Measurements from ENCODE around the gene CUX1.

Gene CUX1

DNA sequence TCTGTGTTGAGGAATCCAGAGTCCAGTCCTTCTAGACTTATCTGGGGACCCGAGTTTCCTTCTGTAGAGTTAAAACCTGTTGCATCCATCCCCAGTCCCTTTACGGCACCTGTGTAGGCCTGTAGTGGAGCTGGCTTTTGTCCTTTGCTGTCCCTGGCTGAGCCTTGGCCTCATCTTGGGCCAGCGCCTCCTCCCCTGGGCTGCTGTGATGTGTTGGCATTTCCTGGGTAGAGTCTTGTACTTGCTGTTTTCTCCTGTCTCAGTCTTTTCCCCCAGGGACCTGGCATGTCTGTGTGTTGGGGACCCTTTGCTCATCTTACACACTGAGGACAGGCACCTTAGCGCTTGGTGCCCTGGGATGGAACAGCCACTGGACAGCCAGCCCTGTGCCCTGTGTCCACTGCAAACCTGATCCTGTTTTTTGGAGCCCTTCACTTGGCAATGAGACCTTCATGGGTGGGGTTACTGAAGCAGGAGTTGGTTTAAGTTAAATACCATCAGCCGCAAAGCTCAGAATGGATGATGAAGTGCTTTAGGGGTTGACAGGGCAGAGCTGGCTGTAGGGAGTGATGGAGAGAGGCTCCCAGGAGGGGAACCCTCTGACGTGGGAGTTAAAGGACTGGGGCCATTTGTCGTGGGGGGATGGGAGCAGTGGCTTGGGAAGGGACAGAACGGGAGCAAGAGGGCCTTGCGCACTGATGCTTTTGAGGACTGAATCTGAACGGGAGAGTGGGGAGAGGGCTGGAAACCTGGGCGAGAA lies 50.9 kb downstream of the CUX1 start:
- FAIRE-seq: no peak
- no peak for DNase-seq (ENCODE audit: insufficient read length)

DNA sequence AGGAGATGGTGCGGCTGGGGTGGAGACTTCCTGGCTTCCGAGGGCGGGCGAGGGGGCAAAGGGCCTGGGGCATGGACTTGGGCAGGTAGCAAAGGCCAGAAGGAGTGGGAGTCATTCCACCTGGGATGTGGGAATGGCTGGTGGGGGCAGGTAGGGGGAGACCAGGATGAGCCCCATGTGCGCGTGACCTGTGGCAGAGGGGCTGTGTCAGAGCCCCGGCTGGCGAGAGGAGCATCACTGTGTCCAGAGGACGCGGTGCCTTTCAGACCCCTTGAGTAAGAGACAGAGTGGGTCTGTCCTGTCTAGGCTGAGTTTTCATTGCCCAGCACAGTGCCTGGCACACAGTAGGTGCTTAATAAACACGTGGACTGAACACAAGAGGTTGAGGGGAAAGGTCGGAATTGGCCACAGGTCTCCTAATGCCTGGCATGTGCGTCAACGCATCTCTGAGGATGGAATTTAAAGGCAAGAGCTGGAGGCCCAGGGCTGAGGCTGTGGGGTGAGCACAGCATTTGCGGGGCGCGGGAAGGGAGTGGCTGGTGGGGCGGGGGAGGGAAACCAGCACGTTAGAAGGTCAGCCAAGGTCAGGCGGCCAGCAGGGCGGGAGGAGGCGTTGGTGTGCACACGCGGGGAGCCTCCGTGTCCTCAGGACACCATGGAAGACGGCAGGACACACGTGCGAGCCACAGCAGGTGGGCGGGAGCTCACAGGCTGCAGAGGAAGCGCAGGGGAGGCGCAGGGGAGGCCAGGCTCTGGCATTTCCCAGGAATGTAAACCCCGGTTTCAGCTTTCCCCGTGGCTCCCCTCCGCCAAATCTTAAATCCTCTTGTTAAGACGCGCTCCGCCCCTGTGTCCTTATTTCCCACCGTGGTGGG lies 51.8 kb downstream of the CUX1 start:
- TF ChIP-seq TAF1 (IDR thresholded peaks at IDR 0.05; ENCODE audit: borderline replicate concordance, low read depth, low read length) (no peak), POLR2A (IDR thresholded peaks at IDR 0.05; ENCODE audit: low read depth, low read length) (no peak), POLR2AphosphoS5 (IDR thresholded peaks at IDR 0.05; ENCODE audit: low read depth, low read length) (no peak)

More for the DNA sequence above, 50.9 kb downstream of the CUX1 start:
- TF ChIP-seq POLR2AphosphoS5 (IDR thresholded peaks at IDR 0.05; ENCODE audit: low read depth, low read length) (no peak), TAF1 (IDR thresholded peaks at IDR 0.05; ENCODE audit: borderline replicate concordance, low read depth, low read length) (no peak), POLR2A (IDR thresholded peaks at IDR 0.05; ENCODE audit: low read depth, low read length) (no peak)

DNA sequence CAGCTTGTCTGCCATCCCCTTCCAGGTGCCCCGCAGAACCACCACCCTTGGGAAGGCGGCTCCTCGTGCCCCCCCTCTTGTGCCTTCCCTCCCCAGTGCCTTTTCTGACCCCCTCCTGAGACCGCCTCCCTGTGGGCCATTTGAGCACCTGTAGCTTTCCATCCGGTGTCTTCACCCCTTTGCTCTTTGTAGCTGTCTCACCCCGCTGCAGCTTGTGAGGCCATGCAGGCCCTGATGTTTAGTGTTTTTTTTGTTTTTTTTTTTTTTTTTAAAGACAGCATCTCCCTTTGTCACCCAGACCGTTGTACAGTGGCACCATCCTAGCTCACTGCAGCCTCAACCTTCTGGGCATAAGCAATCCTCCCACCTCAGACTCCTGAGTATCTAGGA lies 52.5 kb downstream of the CUX1 start:
- FAIRE-seq: no peak
- TF ChIP-seq TAF1 (IDR thresholded peaks at IDR 0.05; ENCODE audit: borderline replicate concordance, low read depth, low read length) (no peak), POLR2AphosphoS5 (IDR thresholded peaks at IDR 0.05; ENCODE audit: low read depth, low read length) (no peak), POLR2A (IDR thresholded peaks at IDR 0.05; ENCODE audit: low read depth, low read length) (no peak)
- DNase-seq (ENCODE audit: insufficient read length): no peak

More for the DNA sequence above, 51.8 kb downstream of the CUX1 start:
- DNase-seq (ENCODE audit: insufficient read length) (no peak), FAIRE-seq (no peak)

DNA sequence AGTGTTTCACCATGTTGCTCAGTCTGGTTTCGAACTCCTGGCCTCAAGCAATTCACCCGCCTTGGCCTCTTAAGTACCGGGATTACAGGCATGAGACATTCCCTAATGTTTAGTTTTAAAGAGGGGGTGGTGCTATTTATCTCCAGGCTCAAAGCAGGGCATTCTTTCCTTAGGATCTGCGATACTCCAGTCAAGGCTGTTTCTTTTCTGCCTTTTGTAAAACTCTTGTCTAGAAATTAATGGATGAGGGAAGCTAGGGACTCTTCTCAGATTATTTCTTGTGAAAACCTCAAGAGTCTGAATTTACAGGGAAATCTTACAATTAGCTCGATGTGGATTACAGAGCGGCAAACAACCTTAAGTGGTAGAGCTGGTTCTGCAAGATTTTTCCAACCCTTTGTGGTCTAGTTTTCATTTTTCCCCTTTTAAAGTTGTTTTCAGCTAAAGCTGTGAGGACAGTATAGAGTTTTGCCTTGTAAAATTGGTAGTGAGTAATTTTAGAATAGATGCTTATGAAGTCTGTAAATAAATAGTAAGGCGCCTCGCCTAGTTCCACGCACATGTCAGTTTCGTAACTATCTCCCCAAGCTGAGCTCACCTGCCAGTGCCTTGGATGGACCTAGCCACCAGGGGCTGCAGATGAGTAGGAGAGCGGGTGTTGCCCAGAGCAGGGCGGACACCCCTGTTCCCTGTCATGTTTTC lies 53.1 kb downstream of the CUX1 start:
- no peak for TF ChIP-seq POLR2A (IDR thresholded peaks at IDR 0.05; ENCODE audit: low read depth, low read length)
- TF ChIP-seq POLR2AphosphoS5 (IDR thresholded peaks at IDR 0.05; ENCODE audit: low read depth, low read length): no peak
- no peak for TF ChIP-seq TAF1 (IDR thresholded peaks at IDR 0.05; ENCODE audit: borderline replicate concordance, low read depth, low read length)
- FAIRE-seq: no peak
- DNase-seq (ENCODE audit: insufficient read length): no peak

DNA sequence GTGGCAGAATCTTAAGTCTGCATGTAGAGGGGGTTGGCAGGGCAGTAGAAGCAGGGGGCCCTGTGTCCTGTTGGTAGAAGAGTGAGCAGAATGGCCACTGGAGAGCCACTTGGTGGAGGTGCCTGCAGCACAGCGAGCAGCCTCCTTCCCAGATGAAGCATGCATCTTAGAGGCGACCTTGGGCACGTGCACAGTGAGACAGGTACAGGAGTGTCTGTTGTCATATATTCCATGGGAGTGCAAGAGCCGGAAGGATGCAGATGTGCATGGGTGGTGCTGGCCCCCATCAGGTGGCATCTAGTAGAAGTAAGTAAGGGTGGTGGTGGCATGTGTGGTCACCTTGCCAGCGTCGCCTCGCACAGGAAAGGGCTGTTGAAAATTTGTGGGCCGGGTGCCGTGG lies 53.9 kb downstream of the CUX1 start:
- TF ChIP-seq POLR2AphosphoS5 (IDR thresholded peaks at IDR 0.05; ENCODE audit: low read depth, low read length) (no peak), TAF1 (IDR thresholded peaks at IDR 0.05; ENCODE audit: borderline replicate concordance, low read depth, low read length) (no peak), POLR2A (IDR thresholded peaks at IDR 0.05; ENCODE audit: low read depth, low read length) (no peak)
- FAIRE-seq (no peak), DNase-seq (ENCODE audit: insufficient read length) (no peak)

DNA sequence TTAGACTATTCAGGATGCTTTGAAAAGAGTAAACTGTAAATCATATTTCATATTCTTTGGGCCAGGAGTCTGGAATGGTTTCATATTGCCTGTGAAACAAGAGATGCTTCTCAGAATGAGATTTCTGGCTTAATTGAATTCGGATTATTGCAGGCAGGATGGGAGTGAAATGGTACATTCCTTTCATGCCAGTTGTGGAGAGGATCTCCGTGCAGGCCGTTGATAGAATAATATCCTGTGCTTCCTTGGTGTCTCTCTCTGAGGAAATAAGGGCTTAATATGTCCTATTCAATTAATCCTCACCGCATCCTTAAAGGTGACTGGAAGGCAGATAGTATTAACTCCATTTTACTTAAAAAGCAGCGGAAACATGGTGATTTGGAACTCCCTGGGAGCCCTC lies 56.6 kb downstream of the CUX1 start:
- TF ChIP-seq TAF1 (IDR thresholded peaks at IDR 0.05; ENCODE audit: borderline replicate concordance, low read depth, low read length) (no peak), POLR2AphosphoS5 (IDR thresholded peaks at IDR 0.05; ENCODE audit: low read depth, low read length) (no peak)
- FAIRE-seq (no peak), DNase-seq (ENCODE audit: insufficient read length) (no peak)

DNA sequence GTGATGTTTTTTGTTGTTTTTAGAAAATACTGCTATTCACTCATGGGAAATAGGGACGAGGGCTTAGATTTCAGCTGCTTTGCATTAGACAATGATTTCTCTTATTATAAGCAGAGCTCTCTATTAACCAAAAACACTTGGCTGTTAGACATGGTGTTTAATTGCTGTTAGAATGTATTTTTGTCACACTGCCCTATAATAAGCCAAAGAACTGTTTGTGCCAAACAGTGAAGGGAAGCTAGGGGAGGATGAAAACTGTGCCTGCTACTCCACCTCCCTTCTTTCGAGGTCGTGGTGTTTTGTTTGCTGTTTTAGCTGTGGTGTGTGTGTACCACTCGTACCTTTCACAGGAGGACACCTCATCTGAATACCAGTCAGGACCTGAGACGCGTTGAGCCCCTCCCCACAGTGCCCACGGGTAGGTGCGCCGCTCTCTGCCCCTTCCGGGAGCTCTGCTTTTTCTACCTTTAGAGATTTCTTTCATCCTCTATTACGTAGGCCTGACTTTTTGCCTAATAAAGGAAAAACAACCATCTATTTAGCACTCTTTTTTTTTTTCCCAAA lies 57.9 kb downstream of the CUX1 start:
- FAIRE-seq (no peak), DNase-seq (ENCODE audit: insufficient read length) (no peak)
- no peak for TF ChIP-seq POLR2A (IDR thresholded peaks at IDR 0.05; ENCODE audit: low read depth, low read length)
- no peak for TF ChIP-seq POLR2AphosphoS5 (IDR thresholded peaks at IDR 0.05; ENCODE audit: low read depth, low read length)
- no peak for TF ChIP-seq TAF1 (IDR thresholded peaks at IDR 0.05; ENCODE audit: borderline replicate concordance, low read depth, low read length)

DNA sequence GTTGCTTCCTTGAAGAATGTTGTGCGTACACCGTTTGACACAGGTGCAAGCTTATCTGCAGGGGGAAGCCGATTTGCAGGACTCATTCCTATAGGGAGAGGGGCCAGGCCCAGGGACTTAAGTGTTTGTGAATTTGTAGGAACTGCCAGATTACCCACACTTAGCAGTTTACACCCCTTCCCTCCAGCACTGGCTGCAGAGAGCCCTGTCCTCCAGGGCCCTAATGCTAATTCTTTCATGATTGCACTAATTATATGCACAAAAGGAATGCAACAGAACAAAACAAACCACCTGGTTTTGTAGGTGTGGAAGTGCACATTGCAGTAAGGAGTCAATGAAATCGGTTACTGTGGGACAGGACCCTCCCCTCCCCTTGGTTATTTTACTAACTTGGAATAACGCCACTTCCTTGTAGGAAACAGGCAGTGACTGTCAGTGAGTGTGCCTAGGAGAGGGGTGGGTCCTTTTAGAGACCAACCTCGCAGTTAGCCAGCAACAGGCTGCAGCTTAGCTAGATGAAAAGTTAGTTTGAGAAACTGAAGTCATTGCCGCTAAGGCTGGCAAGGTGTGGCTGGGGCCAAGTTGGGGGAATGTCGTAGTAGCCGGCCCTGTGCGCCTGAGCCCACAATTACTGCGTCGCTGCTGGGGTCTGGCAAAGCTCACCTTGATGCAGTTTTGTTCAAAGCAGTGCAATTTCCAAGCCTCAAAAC lies 60.6 kb downstream of the CUX1 start:
- TF ChIP-seq POLR2A (IDR thresholded peaks at IDR 0.05; ENCODE audit: low read depth, low read length) (no peak), TAF1 (IDR thresholded peaks at IDR 0.05; ENCODE audit: borderline replicate concordance, low read depth, low read length) (no peak)
- no peak for DNase-seq (ENCODE audit: insufficient read length)
- no peak for FAIRE-seq

DNA sequence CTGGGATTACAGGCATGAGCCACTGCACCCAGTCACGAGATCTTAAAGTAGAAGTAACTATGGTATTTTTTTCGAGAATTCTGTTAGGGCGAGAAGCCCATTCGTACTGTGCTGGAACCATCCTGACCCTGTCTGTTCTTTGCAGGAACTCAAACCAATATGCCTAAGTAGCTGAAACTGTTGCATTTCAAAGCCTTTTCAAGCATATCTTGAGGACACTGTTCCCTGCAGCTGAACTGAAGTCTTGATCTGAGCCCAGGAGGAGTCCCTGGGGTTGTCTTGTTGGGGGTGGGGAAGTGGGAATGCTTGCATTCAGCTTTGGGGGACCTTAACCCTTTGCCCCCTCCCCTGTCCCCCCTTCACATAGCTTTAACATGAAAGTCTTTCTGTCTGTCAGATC lies 61.5 kb downstream of the CUX1 start:
- DNase-seq (ENCODE audit: insufficient read length) (no peak), FAIRE-seq (no peak)
- no peak for TF ChIP-seq POLR2A (IDR thresholded peaks at IDR 0.05; ENCODE audit: low read depth, low read length)
- TF ChIP-seq TAF1 (IDR thresholded peaks at IDR 0.05; ENCODE audit: borderline replicate concordance, low read depth, low read length): no peak
- TF ChIP-seq POLR2AphosphoS5 (IDR thresholded peaks at IDR 0.05; ENCODE audit: low read depth, low read length): no peak

DNA sequence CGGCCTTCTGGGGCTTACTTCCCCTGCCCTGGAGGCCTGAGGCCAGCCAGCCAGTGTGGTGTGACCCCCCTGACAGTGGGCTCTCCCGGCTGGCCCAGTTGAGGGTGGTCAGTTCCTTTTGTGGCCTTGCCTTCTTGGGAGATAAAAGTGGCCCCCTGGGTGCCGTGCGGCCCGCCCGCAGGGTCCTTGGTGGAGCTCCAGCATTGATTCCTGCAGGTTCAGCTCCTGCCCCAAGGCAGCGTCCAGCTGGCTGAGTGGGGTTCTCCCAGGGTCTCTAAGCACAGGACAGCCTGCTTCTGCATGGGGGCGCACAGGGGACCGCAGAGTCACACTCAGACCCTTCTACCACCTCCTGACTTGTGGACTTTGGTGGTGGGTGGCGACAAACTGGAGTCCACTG lies 62.1 kb downstream of the CUX1 start:
- DNase-seq (ENCODE audit: insufficient read length) (no peak), FAIRE-seq (no peak)
- TF ChIP-seq POLR2A (IDR thresholded peaks at IDR 0.05; ENCODE audit: low read depth, low read length) (no peak), POLR2AphosphoS5 (IDR thresholded peaks at IDR 0.05; ENCODE audit: low read depth, low read length) (no peak), TAF1 (IDR thresholded peaks at IDR 0.05; ENCODE audit: borderline replicate concordance, low read depth, low read length) (no peak)

Data from GM12892 (cell line).